ENCODE results near the gene ZNF580.

GRCh38 chr19:55632463-55632834, 8.4 kb upstream of the ZNF580 start:
- TF ChIP-seq HDAC6 (IDR thresholded peaks at IDR 0.05; ENCODE audit: low read depth, low read length) (no peak), CEBPB (IDR thresholded peaks at IDR 0.05; ENCODE audit: low read depth, low read length) (no peak), POLR2AphosphoS5 (IDR thresholded peaks at IDR 0.05; ENCODE audit: low read depth, low read length) (no peak), CTCF (IDR thresholded peaks at IDR 0.05; ENCODE audit: control extremely low read depth in 1 of 3, insufficient read depth in 1 of 3, low read depth in 1 of 3, low read length in 3 of 3) (peak; percentile 23 to 85 (median 83)), BCL11A (IDR thresholded peaks at IDR 0.05; ENCODE audit: low read depth in 2 of 2, low read length in 2 of 2) (no peak), CHD2 (IDR thresholded peaks at IDR 0.05; ENCODE audit: low read length) (no peak), BACH1 (IDR thresholded peaks at IDR 0.05; ENCODE audit: low read length) (no peak), CBX5 (IDR thresholded peaks at IDR 0.05; ENCODE audit: low read depth, low read length) (no peak)

All from H1 (cell line).